Activated CD8-positive, alpha-beta T cell treated with anti-CD3 and anti-CD28 coated beads, Interleukin-2, amount 10 ng/mL, durations not matched to agents 7 days and 5 days (primary cell): Measurements from ENCODE around the gene PDSS2. TPM values are rescaled to one million over a fixed set of nuclear protein-coding genes. Genes with fewer than 3 reads are reported as not detected.

Experiments used
- ATAC-seq: fragments of 150-1000 bp; cut with Tn5 transposase; one replicate; pipeline ENCODE4 v1.10.0; 2021; ENCODE audit warnings: moderate library complexity
- CTCF ChIA-PET: fragments of 350-600 bp; sonication (Branson Sonifier 250); formaldehyde crosslinking; loops from one replicate; lab custom pipeline; 2021; ENCODE audit warnings: antibody characterized with exemption; lab: Charles Lee
- POLR2A ChIA-PET: fragments of 350-600 bp; sonication (Branson Sonifier 250); formaldehyde crosslinking; loops from one replicate; lab custom pipeline; 2021; ENCODE audit warnings: antibody characterized with exemption; lab: Charles Lee
- DNase-seq: peaks from one replicate; pipeline ENCODE4 v3.0.0-alpha.2; 2020
- H3K27ac Mint-ChIP-seq: one replicate; pipeline ENCODE4 v1.8.0; 2021; ENCODE audit warnings: mild to moderate bottlenecking, mixed read lengths
- H3K27me3 Mint-ChIP-seq: one replicate; pipeline ENCODE4 v1.8.0; 2021; ENCODE audit warnings: low read depth, mixed read lengths
- H3K36me3 Mint-ChIP-seq: one replicate; pipeline ENCODE4 v1.8.0; 2021; ENCODE audit warnings: low read depth, mixed read lengths
- H3K4me1 Mint-ChIP-seq: one replicate; pipeline ENCODE4 v1.8.0; 2021; ENCODE audit warnings: low read depth, mixed read lengths
- H3K4me3 Mint-ChIP-seq: one replicate; pipeline ENCODE4 v1.8.0; 2021; ENCODE audit warnings: mild to moderate bottlenecking, mixed read lengths
- H3K9me3 Mint-ChIP-seq: one replicate; pipeline ENCODE4 v1.8.0; 2022; ENCODE audit warnings: mixed read lengths; ENCODE audit not compliant: insufficient read depth
- total RNA-seq, 2 experiments: library from RNA; stranded (reverse); gene quantifications; one replicate each; pipeline ENCODE4 v1.2.3, GENCODE V29; 2021

PDSS2 gene
- total RNA-seq, 2 experiments from 2014 or later = 14.2 to 14.6 TPM

GRCh38 chr6:107219851-107220250 is 239.5 kb downstream of the PDSS2 start:
- no peaks in the 10 kb centered on the region for H3K27me3 Mint-ChIP-seq
- no peak overlapping the region for H3K4me3 Mint-ChIP-seq
- H3K9me3 Mint-ChIP-seq = no peaks in the 10 kb centered on the region
- CTCF ChIA-PET = no interaction called here
- H3K4me1 Mint-ChIP-seq = peaks cover 4% of the 10 kb centered on the region
- POLR2A ChIA-PET = no interaction called here
- no peak overlapping the region for H3K27ac Mint-ChIP-seq
- ATAC-seq (no peak), DNase-seq (no peak)
- no peaks in the 10 kb centered on the region for H3K36me3 Mint-ChIP-seq

- Mint-ChIP-seq H3K4me1 (peaks cover 4% of the 10 kb centered on the region), H3K27me3 (no peaks in the 10 kb centered on the region), H3K9me3 (no peaks in the 10 kb centered on the region), H3K36me3 (no peaks in the 10 kb centered on the region), H3K4me3 (no peak overlapping the region), H3K27ac (no peak overlapping the region)
- DNase-seq (no peak), ATAC-seq (no peak)
- ChIA-PET POLR2A (no interaction called here), CTCF (no interaction called here)
Measured at GRCh38 chr6:107218142-107218541, 241.2 kb downstream of the PDSS2 start.

GRCh38 chr6:107217248-107217647 is 242.1 kb downstream of the PDSS2 start:
- no peaks in the 10 kb centered on the region for H3K36me3 Mint-ChIP-seq
- ATAC-seq (no peak), DNase-seq (no peak)
- no peak overlapping the region for H3K4me3 Mint-ChIP-seq
- ChIA-PET CTCF (no interaction called here), POLR2A (no interaction called here)
- H3K9me3 Mint-ChIP-seq = no peaks in the 10 kb centered on the region
- no peak overlapping the region for H3K27ac Mint-ChIP-seq
- H3K4me1 Mint-ChIP-seq = peaks cover 4% of the 10 kb centered on the region
- no peaks in the 10 kb centered on the region for H3K27me3 Mint-ChIP-seq

- no peak overlapping the region for H3K4me3 Mint-ChIP-seq
- no peaks in the 10 kb centered on the region for H3K9me3 Mint-ChIP-seq
- no peak for DNase-seq
- peaks cover under 1% of the 10 kb centered on the region for H3K4me1 Mint-ChIP-seq
- H3K27ac Mint-ChIP-seq = no peak overlapping the region
- H3K36me3 Mint-ChIP-seq = no peaks in the 10 kb centered on the region
- POLR2A ChIA-PET = no interaction called here
- no peaks in the 10 kb centered on the region for H3K27me3 Mint-ChIP-seq
- CTCF ChIA-PET = interaction anchor here (0.6 kb wide), 1 partner anchor 95 kb away, joined by 3 read pairs; no protein-coding TSS in a partner anchor
- ATAC-seq = no peak
Measured at GRCh38 chr6:107216197-107216933, 243.0 kb downstream of the PDSS2 start.

- POLR2A ChIA-PET = no interaction called here
- DNase-seq (no peak), ATAC-seq (no peak)
- H3K9me3 Mint-ChIP-seq = no peaks in the 10 kb centered on the region
- H3K4me3 Mint-ChIP-seq = no peak overlapping the region
- H3K27me3 Mint-ChIP-seq = no peaks in the 10 kb centered on the region
- CTCF ChIA-PET = no interaction called here
- no peaks in the 10 kb centered on the region for H3K4me1 Mint-ChIP-seq
- no peaks in the 10 kb centered on the region for H3K36me3 Mint-ChIP-seq
- no peak overlapping the region for H3K27ac Mint-ChIP-seq
Measured at GRCh38 chr6:107215334-107215733, 244.0 kb downstream of the PDSS2 start.

GRCh38 chr6:107214655-107215054 is 244.7 kb downstream of the PDSS2 start:
- Mint-ChIP-seq H3K4me1 (no peaks in the 10 kb centered on the region), H3K9me3 (no peaks in the 10 kb centered on the region), H3K36me3 (no peaks in the 10 kb centered on the region), H3K4me3 (no peak overlapping the region), H3K27me3 (no peaks in the 10 kb centered on the region), H3K27ac (no peak overlapping the region)
- ChIA-PET CTCF (no interaction called here), POLR2A (no interaction called here)
- DNase-seq (no peak), ATAC-seq (no peak)

- ChIA-PET CTCF (no interaction called here), POLR2A (no interaction called here)
- Mint-ChIP-seq H3K27ac (no peak overlapping the region), H3K27me3 (no peaks in the 10 kb centered on the region), H3K4me3 (no peak overlapping the region), H3K4me1 (no peaks in the 10 kb centered on the region), H3K36me3 (no peaks in the 10 kb centered on the region), H3K9me3 (no peaks in the 10 kb centered on the region)
- ATAC-seq (no peak), DNase-seq (no peak)
Measured at GRCh38 chr6:107209406-107210305, 249.7 kb downstream of the PDSS2 start.

- H3K36me3 Mint-ChIP-seq = no peaks in the 10 kb centered on the region
- no peak overlapping the region for H3K27ac Mint-ChIP-seq
- ATAC-seq = no peak
- H3K27me3 Mint-ChIP-seq = no peaks in the 10 kb centered on the region
- no peaks in the 10 kb centered on the region for H3K9me3 Mint-ChIP-seq
- POLR2A ChIA-PET = no interaction called here
- DNase-seq = no peak
- no peaks in the 10 kb centered on the region for H3K4me1 Mint-ChIP-seq
- H3K4me3 Mint-ChIP-seq = no peak overlapping the region
- CTCF ChIA-PET = no interaction called here
Measured at GRCh38 chr6:107207251-107207873, 252.0 kb downstream of the PDSS2 start.

- DNase-seq = no peak
- no peak overlapping the region for H3K4me3 Mint-ChIP-seq
- H3K27me3 Mint-ChIP-seq = no peaks in the 10 kb centered on the region
- H3K27ac Mint-ChIP-seq = no peak overlapping the region
- no peaks in the 10 kb centered on the region for H3K4me1 Mint-ChIP-seq
- POLR2A ChIA-PET = no interaction called here
- no peaks in the 10 kb centered on the region for H3K9me3 Mint-ChIP-seq
- CTCF ChIA-PET = no interaction called here
- ATAC-seq = no peak
- no peaks in the 10 kb centered on the region for H3K36me3 Mint-ChIP-seq
Measured at GRCh38 chr6:107205058-107205998, 254.0 kb downstream of the PDSS2 start.

- CTCF ChIA-PET = no interaction called here
- Mint-ChIP-seq H3K4me3 (no peak overlapping the region), H3K27ac (no peak overlapping the region), H3K36me3 (peaks cover 2% of the 10 kb centered on the region), H3K9me3 (no peaks in the 10 kb centered on the region), H3K4me1 (no peaks in the 10 kb centered on the region), H3K27me3 (no peaks in the 10 kb centered on the region)
- POLR2A ChIA-PET = no interaction called here
- ATAC-seq (no peak), DNase-seq (no peak)
Measured at GRCh38 chr6:107202876-107203468, 256.4 kb downstream of the PDSS2 start.
